K562 (cell line): ENCODE data around the gene RNF151. TPM values are rescaled to one million over a fixed set of nuclear protein-coding genes. Genes with fewer than 3 reads are reported as not detected.

Experiments used
- AFF1 ChIP-seq, 2 experiments: fragments of 450-650 bp; IDR thresholded peaks; 2 replicates each; pipeline ENCODE4 v1.6.1; 2018; ENCODE audit warnings: mild to moderate bottlenecking in 2 of 2, low read depth in 1 of 2; ENCODE audit not compliant: partially characterized antibody in 2 of 2
- ATF7 ChIP-seq: fragments of 450-650 bp; IDR thresholded peaks from 2 replicates; pipeline ENCODE4 v1.7.1; 2014; ENCODE audit warnings: mild to moderate bottlenecking, moderate library complexity
- CREB3L1 ChIP-seq: fragments of 450-650 bp; IDR thresholded peaks from 2 replicates; pipeline ENCODE4 v1.6.1; 2014; ENCODE audit warnings: low read depth, mild to moderate bottlenecking, moderate library complexity, borderline replicate concordance
- NR2F6 ChIP-seq: fragments of 450-650 bp; formaldehyde crosslinking; IDR thresholded peaks from 2 replicates; pipeline ENCODE4 v1.4.0; 2020; ENCODE audit warnings: mild to moderate bottlenecking
- RBBP5 ChIP-seq: fragments of 200-600 bp; sonication (generic); IDR thresholded peaks from 2 replicates; pipeline ENCODE4 v1.6.1; 2012; ENCODE audit warnings: borderline replicate concordance, mild to moderate bottlenecking, low read length, control low read depth, inconsistent platforms; ENCODE audit not compliant: insufficient read depth, poor library complexity, severe bottlenecking
- SMAD4 ChIP-seq: fragments of 250-450 bp; sonication (Bioruptor Pico); conservative IDR thresholded peaks from 2 replicates; pipeline ENCODE4 v1.8.0; 2021; ENCODE audit warnings: inconsistent platforms, mild to moderate bottlenecking, moderate library complexity
- TOE1 ChIP-seq, 2 experiments: fragments of 450-650 bp in 1 of 2; sonication (generic) in 1 of 2; formaldehyde crosslinking in 1 of 2; IDR thresholded peaks; 2 replicates each; pipeline versions ENCODE4 v1.7.1 to v1.8.0; 2016 to 2022; ENCODE audit warnings: borderline replicate concordance in 2 of 2, mild to moderate bottlenecking in 2 of 2, antibody characterized with exemption in 1 of 2, inconsistent platforms in 1 of 2, low read depth in 1 of 2, missing genetic modification reagents in 1 of 2, moderate library complexity in 1 of 2
- U2AF1 ChIP-seq: fragments of 200-400 bp; formaldehyde crosslinking; optimal IDR thresholded peaks from 2 replicates; pipeline ENCODE3; 2017; ENCODE audit warnings: mild to moderate bottlenecking, low read depth, low read length, moderate library complexity
- VEZF1 ChIP-seq: fragments of 200-800 bp; sonication (Bioruptor generic); IDR thresholded peaks from 2 replicates; pipeline ENCODE4 v1.6.1; 2017; ENCODE audit warnings: missing genetic modification characterization, missing compliant biosample characterization
- ZNF511 ChIP-seq: sonication (generic); formaldehyde crosslinking; IDR thresholded peaks from 2 replicates; pipeline ENCODE4 v1.8.0; 2022; ENCODE audit warnings: mild to moderate bottlenecking, missing genetic modification reagents
- ZNF592 ChIP-seq: fragments of 450-650 bp; IDR thresholded peaks from 2 replicates; pipeline ENCODE4 v1.6.1; 2017; ENCODE audit warnings: antibody characterized with exemption, mild to moderate bottlenecking
- polyA plus RNA-seq, 8 experiments: library from polyadenylated mRNA; depleted of rRNA in 4 of 8; stranded (reverse) in 5 of 8; unstranded in 3 of 8; fragments of >200 nt; fragmentation: Nextera tagmentation in 2 of 8; fragmentation: Illumina TruSeq in 1 of 8; extraction: Ambion mirVana in 2 of 8; extraction: Trizol in 1 of 8; gene quantifications; 2 replicates each; pipeline versions ENCODE4 v1.2.1 to v1.2.3, GENCODE V29; 2011 to 2014; ENCODE audit warnings: inconsistent platforms in 1 of 8, missing spikeins in 1 of 8
- total RNA-seq, 7 experiments: library from RNA; depleted of rRNA in 6 of 7; stranded (reverse); fragments of >200 nt in 6 of 7; fragmentation: Illumina TruSeq in 2 of 7; extraction: Trizol in 2 of 7; gene quantifications; 2 replicates each; pipeline versions ENCODE4 v1.2.1 to v1.2.3, GENCODE V29; 2011 to 2021; ENCODE audit warnings: low replicate concordance in 1 of 7

The RNF151 gene
- total and polyA plus RNA-seq, 9 of the 15 experiments (the other 6 are each of a cell fraction or from before 2014, with no cell fraction given), result not detected

GRCh38 chr16:1992704-1993317 is 26.2 kb downstream of the RNF151 start (continued):
- TF ChIP-seq AFF1 (IDR thresholded peaks at IDR 0.05; ENCODE audit: low read depth in 1 of 2, partially characterized antibody in 2 of 2) (no peak), ZNF511 (CRISPR knock-in tag) (peak; percentile 7; the same call in 1 of the 2 replicates), CREB3L1 (peak; percentile 68; the same call in 1 of the 2 replicates), U2AF1 (peak; percentile 35), NR2F6 (no peak), ATF7 (0 out of 2 replicates have a peak, but pooled peaks have one; percentile 18), TOE1 (IDR thresholded peaks at IDR 0.05; ENCODE audit: borderline replicate concordance) (no peak), TOE1 (CRISPR knock-in tag; IDR thresholded peaks at IDR 0.05; ENCODE audit: borderline replicate concordance, low read depth) (no peak), SMAD4 (CRISPR knock-in tag) (0 out of 2 replicates have a peak, but pooled peaks have one; percentile 10), ZNF592 (no peak), VEZF1 (CRISPR knock-in tag) (peak; percentile 48; the same call in 1 of the 2 replicates), RBBP5 (peak; percentile 37)
